C4-2B (cell line): ENCODE data around the gene ZP1.

ENCODE experiments used
- CTCF ChIP-seq: fragments of 450-650 bp; conservative IDR thresholded peaks from 2 replicates; pipeline ENCODE4 v1.5.1; 2017; ENCODE audit warnings: mild to moderate bottlenecking
- ZFX ChIP-seq: fragments of 450-650 bp; IDR thresholded peaks from 2 replicates; pipeline ENCODE4 v1.6.1; 2017

- TF ChIP-seq CTCF (no peak), ZFX (no peak)
These were observed 20.1 kb upstream of the ZP1 start for GRCh38 chr11:60847281-60847680.
